ENCODE data around the gene ALAS2.

Gene ALAS2

DNA sequence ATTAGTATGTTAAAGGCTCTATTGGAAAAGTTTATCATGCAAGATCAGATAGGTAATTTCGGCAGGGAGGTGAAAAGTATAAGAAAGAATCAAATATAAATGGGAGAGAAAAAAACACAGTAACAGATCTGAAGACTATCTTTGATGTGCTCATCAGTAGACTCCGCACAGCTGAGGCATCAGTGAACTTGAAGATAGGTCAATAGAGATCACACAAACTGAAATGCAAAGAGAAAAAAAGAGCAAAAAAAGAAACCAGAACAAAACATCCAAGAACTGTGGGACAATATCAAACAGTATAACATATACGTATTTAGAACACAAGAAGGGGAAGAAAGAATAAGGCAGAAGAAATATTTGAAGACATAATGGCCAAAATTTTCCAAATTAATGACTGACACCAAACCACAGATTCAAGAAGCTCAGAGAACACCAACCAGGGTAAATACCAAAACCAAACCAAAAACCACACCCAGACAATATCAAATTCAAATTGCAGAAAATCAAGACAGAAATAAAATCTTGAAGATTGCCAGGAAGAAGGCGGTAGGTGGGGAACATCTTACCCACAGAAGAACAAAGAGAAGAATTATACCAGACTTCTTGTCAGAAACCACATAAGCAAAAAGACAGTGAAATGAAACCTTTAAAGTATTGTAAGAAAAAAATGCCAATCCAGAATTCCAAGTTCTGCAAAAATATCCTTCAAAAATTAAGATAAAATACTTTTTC, 65.8 kb downstream of the ALAS2 start:
- DNase-seq (ENCODE audit: low read depth): no peak
- no peak for TF ChIP-seq CTCF (conservative IDR thresholded peaks at IDR 0.05; ENCODE audit: control insufficient read depth, insufficient read depth, low read depth, low read length)
- H3K4me3 ChIP-seq (ENCODE audit: control insufficient read depth, low read depth, low read length): no peak overlapping the region

GRCh38 chrX:54961750-54962149, 69.0 kb downstream of the ALAS2 start:
- TF ChIP-seq CTCF (conservative IDR thresholded peaks at IDR 0.05; ENCODE audit: control insufficient read depth, insufficient read depth, low read depth, low read length): no peak
- no peak for DNase-seq (ENCODE audit: low read depth)
- no peak overlapping the region for H3K4me3 ChIP-seq (ENCODE audit: control insufficient read depth, low read depth, low read length)
